Panc1 (cell line): ENCODE data around the gene NTRK3. TPM values are rescaled to one million over a fixed set of nuclear protein-coding genes. Genes with fewer than 3 reads are reported as not detected.

Experiments used
- ATAC-seq: fragments of 200-7000 bp; cut with Tn5 transposase; 2 replicates; pipeline ENCODE4 v1.9.1; 2020; ENCODE audit warnings: mild to moderate bottlenecking, moderate library complexity
- BruUV-seq: library from RNA; stranded (reverse); fragments of 400-500 nt; replicated peaks from 2 replicates; lab custom pipeline; 2021; lab: Mats Ljungman, UMichigan
- CTCF ChIA-PET: fragments of 300-600 bp; sonication (Branson Sonifier 250); formaldehyde crosslinking; loops from one replicate; lab custom pipeline; 2022; ENCODE audit warnings: antibody characterized with exemption; lab: Charles Lee
- POLR2A ChIA-PET: fragments of 300-600 bp; sonication (Branson Sonifier 250); formaldehyde crosslinking; loops from one replicate; lab custom pipeline; 2022; ENCODE audit warnings: antibody characterized with exemption; lab: Charles Lee
- DNase-seq: peaks from one replicate; pipeline ENCODE4 v3.0.0-alpha.2; 2010; ENCODE audit warnings: low read depth, low spot score
- H3K27ac ChIP-seq: 2 replicates; pipeline ENCODE4 v1.5.1; 2011; ENCODE audit warnings: mild to moderate bottlenecking, low read length, inconsistent platforms
- H3K27me3 ChIP-seq: fragments of 200-500 bp; sonication (Bioruptor generic); 2 replicates; pipeline ENCODE4 v1.6.0; 2014; ENCODE audit warnings: low read length, inconsistent platforms; ENCODE audit not compliant: control insufficient read depth, insufficient read depth
- H3K36me3 ChIP-seq: fragments of 200-500 bp; sonication (Bioruptor generic); 2 replicates; pipeline ENCODE4 v1.5.1; 2014; ENCODE audit warnings: inconsistent platforms, mild to moderate bottlenecking, low read length, moderate library complexity; ENCODE audit not compliant: control insufficient read depth, insufficient read depth
- H3K4me1 ChIP-seq: 2 replicates; pipeline ENCODE4 v1.5.1; 2011; ENCODE audit warnings: inconsistent platforms, mild to moderate bottlenecking, low read length, moderate library complexity; ENCODE audit not compliant: control insufficient read depth, insufficient read depth
- H3K4me3 ChIP-seq, 2 experiments: 2 replicates each; pipeline ENCODE4 v1.5.1; 2011 to 2012; ENCODE audit warnings: low read depth in 2 of 2, low read length in 2 of 2, mild to moderate bottlenecking in 2 of 2, inconsistent platforms in 1 of 2, moderate library complexity in 1 of 2
- H3K9me3 ChIP-seq: fragments of 200-500 bp; sonication (Bioruptor generic); 2 replicates; pipeline ENCODE4 v1.5.1; 2014; ENCODE audit warnings: low read depth, mild to moderate bottlenecking, inconsistent platforms, low read length, moderate library complexity; ENCODE audit not compliant: control insufficient read depth, insufficient read depth
- CTCF ChIP-seq: fragments of 450-650 bp; IDR thresholded peaks from 2 replicates; pipeline ENCODE4 v1.5.1; 2017; ENCODE audit warnings: mild to moderate bottlenecking
- POLR2AphosphoS5 ChIP-seq: IDR thresholded peaks from 2 replicates; pipeline ENCODE4 v1.6.1; 2012; ENCODE audit warnings: mild to moderate bottlenecking, low read depth, low read length, moderate library complexity
- SIN3A ChIP-seq: IDR thresholded peaks from 2 replicates; pipeline ENCODE4 v1.6.1; 2012; ENCODE audit warnings: low read depth, mild to moderate bottlenecking, low read length, moderate library complexity, borderline replicate concordance; ENCODE audit not compliant: insufficient read depth
- TCF7L2 ChIP-seq: IDR thresholded peaks from 2 replicates; pipeline ENCODE4 v1.6.1; 2011; ENCODE audit warnings: mild to moderate bottlenecking, low read depth, low read length, inconsistent platforms
- in situ Hi-C: cut with HindIII; loops from 2 replicates; pipeline ENCODE4 v1.10.0; 2016; ENCODE audit warnings: low sequenced_read_pairs, low pct_unique_long_range_greater_than_20kb
- intact Hi-C: fragments of 100-400 bp; cut with micrococcal nuclease; formaldehyde crosslinking; loops from one replicate; pipeline ENCODE4 v1.10.0; 2022; ENCODE audit not compliant: unreplicated experiment
- total RNA-seq: library from RNA; stranded (reverse); gene quantifications from one replicate; pipeline ENCODE4 v1.2.1, GENCODE V29; 2021; ENCODE audit not compliant: unreplicated experiment
- TF ChIP-seq, protein P1 (sequence below), 2 experiments: IDR thresholded peaks; 2 replicates each; pipeline ENCODE4 v1.6.1; 2011 to 2012; ENCODE audit warnings: low read depth in 2 of 2, control low read depth in 1 of 2, low read length in 1 of 2, mild to moderate bottlenecking in 1 of 2, moderate library complexity in 1 of 2; ENCODE audit not compliant: insufficient read depth in 1 of 2

The NTRK3 gene
- total RNA-seq, 1 experiment from 2014 or later = not detected

GRCh38 chr15:88016406-88016805 lies 240.1 kb downstream of the NTRK3 start:
- ATAC-seq = no peak
- CTCF ChIA-PET = no interaction called here

GRCh38 chr15:88015228-88015860 lies 241.2 kb downstream of the NTRK3 start:
- intact Hi-C loops = no loop called here
- Histone ChIP-seq H3K27ac (no peak overlapping the region), H3K4me3 (peak overlapping the region in 1 of 2 experiments; percentile 14; a peak in 1 of 4 replicates), H3K9me3 (no peaks in the 10 kb centered on the region), H3K27me3 (no peaks in the 10 kb centered on the region), H3K4me1 (no peaks in the 10 kb centered on the region), H3K36me3 (no peaks in the 10 kb centered on the region)
- no TSS peak for BruUV-seq
- TF ChIP-seq TCF7L2 = no peak
- TF ChIP-seq, protein P1, sequence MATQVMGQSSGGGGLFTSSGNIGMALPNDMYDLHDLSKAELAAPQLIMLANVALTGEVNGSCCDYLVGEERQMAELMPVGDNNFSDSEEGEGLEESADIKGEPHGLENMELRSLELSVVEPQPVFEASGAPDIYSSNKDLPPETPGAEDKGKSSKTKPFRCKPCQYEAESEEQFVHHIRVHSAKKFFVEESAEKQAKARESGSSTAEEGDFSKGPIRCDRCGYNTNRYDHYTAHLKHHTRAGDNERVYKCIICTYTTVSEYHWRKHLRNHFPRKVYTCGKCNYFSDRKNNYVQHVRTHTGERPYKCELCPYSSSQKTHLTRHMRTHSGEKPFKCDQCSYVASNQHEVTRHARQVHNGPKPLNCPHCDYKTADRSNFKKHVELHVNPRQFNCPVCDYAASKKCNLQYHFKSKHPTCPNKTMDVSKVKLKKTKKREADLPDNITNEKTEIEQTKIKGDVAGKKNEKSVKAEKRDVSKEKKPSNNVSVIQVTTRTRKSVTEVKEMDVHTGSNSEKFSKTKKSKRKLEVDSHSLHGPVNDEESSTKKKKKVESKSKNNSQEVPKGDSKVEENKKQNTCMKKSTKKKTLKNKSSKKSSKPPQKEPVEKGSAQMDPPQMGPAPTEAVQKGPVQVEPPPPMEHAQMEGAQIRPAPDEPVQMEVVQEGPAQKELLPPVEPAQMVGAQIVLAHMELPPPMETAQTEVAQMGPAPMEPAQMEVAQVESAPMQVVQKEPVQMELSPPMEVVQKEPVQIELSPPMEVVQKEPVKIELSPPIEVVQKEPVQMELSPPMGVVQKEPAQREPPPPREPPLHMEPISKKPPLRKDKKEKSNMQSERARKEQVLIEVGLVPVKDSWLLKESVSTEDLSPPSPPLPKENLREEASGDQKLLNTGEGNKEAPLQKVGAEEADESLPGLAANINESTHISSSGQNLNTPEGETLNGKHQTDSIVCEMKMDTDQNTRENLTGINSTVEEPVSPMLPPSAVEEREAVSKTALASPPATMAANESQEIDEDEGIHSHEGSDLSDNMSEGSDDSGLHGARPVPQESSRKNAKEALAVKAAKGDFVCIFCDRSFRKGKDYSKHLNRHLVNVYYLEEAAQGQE (IDR thresholded peaks at IDR 0.05; ENCODE audit: insufficient read depth in 1 of 2, low read depth in 2 of 2, low read length in 1 of 2) = no peak
- no peak for TF ChIP-seq SIN3A
- TF ChIP-seq CTCF = no peak
- TF ChIP-seq POLR2AphosphoS5 = no peak
- ChIA-PET CTCF (no interaction called here), POLR2A (no interaction called here)
- DNase-seq (no peak), ATAC-seq (no peak)
- in situ Hi-C loops = no loop called here

More at GRCh38 chr15:88016406-88016805, 240.1 kb downstream of the NTRK3 start:
- H3K27ac ChIP-seq = no peak overlapping the region
- intact Hi-C loops = no loop called here
- in situ Hi-C loops = no loop called here
- no peaks in the 10 kb centered on the region for H3K27me3 ChIP-seq
- TF ChIP-seq TCF7L2 = no peak
- no peak for TF ChIP-seq CTCF
- no peak for TF ChIP-seq POLR2AphosphoS5
- TF ChIP-seq, protein P1 (IDR thresholded peaks at IDR 0.05; ENCODE audit: insufficient read depth in 1 of 2, low read depth in 2 of 2, low read length in 1 of 2) = no peak
- TF ChIP-seq SIN3A = no peak
- POLR2A ChIA-PET = no interaction called here
- no peak for DNase-seq
- no TSS peak for BruUV-seq
- no peaks in the 10 kb centered on the region for H3K36me3 ChIP-seq
- H3K4me1 ChIP-seq = no peaks in the 10 kb centered on the region
- H3K9me3 ChIP-seq = no peaks in the 10 kb centered on the region
- H3K4me3 ChIP-seq = no peak overlapping the region
